GM12878 (cell line): ENCODE measurements around the gene LOXL4. TPM values are rescaled to one million over a fixed set of nuclear protein-coding genes. Genes with fewer than 3 reads are reported as not detected.

Experiments
- ATAC-seq: fragments of 200-7000 bp; cut with Tn5 transposase; 3 replicates; pipeline ENCODE4 v1.9.1; 2020; ENCODE audit warnings: mild to moderate bottlenecking, moderate library complexity
- BruUV-seq: library from RNA; stranded (reverse); fragments of 400-500 nt; replicated peaks from 2 replicates; lab custom pipeline; 2021; lab: Mats Ljungman, UMichigan
- CTCF ChIA-PET: fragments of 300-600 bp; sonication (Branson Sonifier 250); formaldehyde crosslinking; extraction: SDS; loops from one replicate; lab custom pipeline; 2021; ENCODE audit warnings: inconsistent platforms; lab: Yijun Ruan, JAX
- POLR2A ChIA-PET: fragments of 350-600 bp; formaldehyde crosslinking; extraction: SDS; loops from one replicate; lab custom pipeline; 2021; ENCODE audit warnings: inconsistent platforms; lab: Charles Lee
- RAD21 ChIA-PET: fragments of 300-600 bp; sonication (Branson Sonifier 250); formaldehyde crosslinking; loops from one replicate; lab custom pipeline; 2023; ENCODE audit warnings: antibody characterized with exemption; ENCODE audit not compliant: unreplicated experiment; lab: Charles Lee
- SMC1A ChIA-PET: fragments of 300-600 bp; sonication (Branson Sonifier 250); formaldehyde crosslinking; loops from one replicate; lab custom pipeline; 2023; ENCODE audit not compliant: unreplicated experiment, uncharacterized antibody; lab: Charles Lee
- DNase-seq: peaks from one replicate; pipeline ENCODE4 v3.0.0-alpha.2; 2011; ENCODE audit warnings: low read depth, low spot score
- FAIRE-seq: peaks from 3 replicates; lab custom pipeline; 2011; peaks lifted over from hg19 to GRCh38; lab: Jason Lieb, UNC
- H2AFZ ChIP-seq: 2 replicates; pipeline ENCODE4 v1.6.0; 2011; ENCODE audit warnings: low read depth, low read length, control low read depth; ENCODE audit not compliant: control insufficient read depth
- H3K27ac ChIP-seq: 2 replicates; pipeline ENCODE4 v1.5.1; 2011; ENCODE audit warnings: control low read depth; ENCODE audit not compliant: control insufficient read depth, insufficient read depth
- H3K27me3 ChIP-seq, 2 experiments: replicated peaks in 1 of 2; 2 replicates each; pipeline versions ENCODE4 v1.6.0 to v1.6.1; 2011; ENCODE audit warnings: low read length in 1 of 2; ENCODE audit not compliant: control insufficient read depth in 2 of 2, insufficient read depth in 2 of 2
- H3K36me3 ChIP-seq, 2 experiments: 2 replicates each; pipeline ENCODE4 v1.5.1; 2011; ENCODE audit warnings: low read length in 1 of 2; ENCODE audit not compliant: control insufficient read depth in 2 of 2, insufficient read depth in 2 of 2
- H3K4me1 ChIP-seq: 2 replicates; pipeline ENCODE4 v1.6.1; 2011; ENCODE audit warnings: mild to moderate bottlenecking, low read length, moderate library complexity, mixed read lengths; ENCODE audit not compliant: control insufficient read depth, insufficient read depth
- H3K4me2 ChIP-seq: 2 replicates; pipeline ENCODE4 v1.6.0; 2011; ENCODE audit warnings: control low read depth; ENCODE audit not compliant: control insufficient read depth, insufficient read depth
- H3K4me3 ChIP-seq: fragments of 200-600 bp; sonication (generic); 2 replicates; pipeline ENCODE4 v1.5.1; 2016
- H3K79me2 ChIP-seq: 2 replicates; pipeline ENCODE4 v1.6.0; 2011; ENCODE audit warnings: low read length; ENCODE audit not compliant: control insufficient read depth, insufficient read depth
- H3K9ac ChIP-seq: 2 replicates; pipeline ENCODE4 v1.8.0; 2011; ENCODE audit warnings: low read length, control low read depth, mixed read lengths; ENCODE audit not compliant: control insufficient read depth, insufficient read depth
- H3K9me3 ChIP-seq: replicated peaks from 3 replicates; pipeline ENCODE4 v1.5.1; 2011; ENCODE audit warnings: mild to moderate bottlenecking, low read length; ENCODE audit not compliant: control insufficient read depth, insufficient read depth
- H4K20me1 ChIP-seq: 2 replicates; pipeline ENCODE4 v1.6.0; 2011; ENCODE audit not compliant: control insufficient read depth, insufficient read depth
- CBFB ChIP-seq: IDR thresholded peaks from 2 replicates; pipeline ENCODE4 v1.6.1; 2016; ENCODE audit warnings: antibody characterized with exemption, low read depth
- CBX5 ChIP-seq: sonication (generic); IDR thresholded peaks from 2 replicates; pipeline ENCODE4 v1.6.1; 2016; ENCODE audit warnings: low read depth, moderate library complexity, mild to moderate bottlenecking, inconsistent platforms
- CREB1 ChIP-seq: IDR thresholded peaks from 2 replicates; pipeline ENCODE4 v1.6.1; 2012; ENCODE audit warnings: low read depth, mild to moderate bottlenecking, inconsistent platforms
- CREM ChIP-seq: IDR thresholded peaks from 2 replicates; pipeline ENCODE4 v1.6.1; 2014; ENCODE audit warnings: antibody characterized with exemption, low read depth
- GATAD2B ChIP-seq: fragments of 450-650 bp; conservative IDR thresholded peaks from 2 replicates; pipeline ENCODE4 v1.6.1; 2017; ENCODE audit warnings: low read depth, mild to moderate bottlenecking, moderate library complexity
- MYB ChIP-seq: fragments of 150-350 bp; IDR thresholded peaks from 2 replicates; pipeline ENCODE4 v1.6.1; 2014; ENCODE audit warnings: mild to moderate bottlenecking, low read depth, low read length, borderline replicate concordance
- POLR2AphosphoS5 ChIP-seq: IDR thresholded peaks from 2 replicates; pipeline ENCODE4 v1.6.1; 2011; ENCODE audit warnings: mild to moderate bottlenecking, low read length, inconsistent platforms
- SIN3A ChIP-seq: IDR thresholded peaks from 2 replicates; pipeline ENCODE4 v1.6.1; 2012; ENCODE audit warnings: low read depth, low read length, improper control_type of control experiment
- SIX5 ChIP-seq: IDR thresholded peaks from 2 replicates; pipeline ENCODE4 v1.6.1; 2011; ENCODE audit warnings: mild to moderate bottlenecking, low read depth, low read length, moderate library complexity; ENCODE audit not compliant: severe bottlenecking
- STAT1 ChIP-seq: fragments of 450-650 bp; conservative IDR thresholded peaks from 2 replicates; pipeline ENCODE4 v1.6.1; 2014; ENCODE audit warnings: antibody characterized with exemption, mild to moderate bottlenecking
- YBX1 ChIP-seq: fragments of 450-650 bp; IDR thresholded peaks from 2 replicates; pipeline ENCODE4 v1.6.1; 2016; ENCODE audit warnings: antibody characterized with exemption
- YY1 ChIP-seq: IDR thresholded peaks from 2 replicates; pipeline ENCODE4 v1.6.1; 2011; ENCODE audit warnings: low read depth, mild to moderate bottlenecking, low read length
- ZNF687 ChIP-seq: fragments of 450-650 bp; IDR thresholded peaks from 2 replicates; pipeline ENCODE4 v1.6.1; 2017; ENCODE audit warnings: mild to moderate bottlenecking, moderate library complexity
- WGBS: methylation state at CpG from one replicate; pipeline ENCODE4 v1.1.6; 2016; ENCODE audit warnings: low lambda C conversion rate; ENCODE audit not compliant: insufficient replicate concordance, insufficient coverage; ENCODE audit errors: missing lambda C conversion rate; 5-methylcytosine and 5-hydroxymethylcytosine counted together
- in situ Hi-C: fragments of 300-500 bp; cut with MboI; formaldehyde crosslinking; loops from 9 replicates; pipeline ENCODE4 v1.14.3; 2018; ENCODE audit warnings: mixed read lengths
- intact Hi-C: fragments of 100-400 bp; cut with micrococcal nuclease; formaldehyde crosslinking; loops from one replicate; pipeline ENCODE4 v1.14.2; 2022; ENCODE audit not compliant: unreplicated experiment
- polyA plus RNA-seq, 11 experiments: library from polyadenylated mRNA; depleted of rRNA in 4 of 11; unstranded in 6 of 11; stranded (reverse) in 5 of 11; fragments of >200 nt; fragmentation: Nextera tagmentation in 4 of 11; fragmentation: Illumina TruSeq in 1 of 11; extraction: Ambion mirVana in 4 of 11; extraction: Trizol in 1 of 11; gene quantifications; 1 replicate in 1 of 11; 2 replicates in 10 of 11; pipeline versions ENCODE4 v1.2.1 to v1.2.3, GENCODE V29; 2011 to 2016; ENCODE audit warnings: inconsistent platforms in 2 of 11, missing spikeins in 2 of 11, low read depth in 1 of 11
- total RNA-seq, 4 experiments: library from RNA; depleted of rRNA in 3 of 4; stranded (reverse); fragments of >200 nt in 3 of 4; fragmentation: Illumina TruSeq in 1 of 4; extraction: Trizol in 1 of 4; gene quantifications; 2 replicates each; pipeline versions ENCODE4 v1.2.1 to v1.2.3, GENCODE V29; 2013 to 2021
- TF ChIP-seq, protein P1 (sequence below): fragments of 450-650 bp; IDR thresholded peaks from 2 replicates; pipeline ENCODE4 v1.6.1; 2017; ENCODE audit warnings: mild to moderate bottlenecking
- TF ChIP-seq, protein P2 (sequence below): IDR thresholded peaks from 2 replicates; pipeline ENCODE4 v1.6.1; 2012; ENCODE audit warnings: low read depth, low read length, improper control_type of control experiment
- TF ChIP-seq, protein P3 (sequence below): IDR thresholded peaks from 2 replicates; pipeline ENCODE4 v1.6.1; 2011; ENCODE audit warnings: low read depth, low read length, improper control_type of control experiment, borderline replicate concordance

The LOXL4 gene
- total and polyA plus RNA-seq, 10 of the 15 experiments (the other 5 are each of a cell fraction or from before 2014, with no cell fraction given) = 0.02 to 0.12 (median 0.08) TPM; not detected in 3

DNA sequence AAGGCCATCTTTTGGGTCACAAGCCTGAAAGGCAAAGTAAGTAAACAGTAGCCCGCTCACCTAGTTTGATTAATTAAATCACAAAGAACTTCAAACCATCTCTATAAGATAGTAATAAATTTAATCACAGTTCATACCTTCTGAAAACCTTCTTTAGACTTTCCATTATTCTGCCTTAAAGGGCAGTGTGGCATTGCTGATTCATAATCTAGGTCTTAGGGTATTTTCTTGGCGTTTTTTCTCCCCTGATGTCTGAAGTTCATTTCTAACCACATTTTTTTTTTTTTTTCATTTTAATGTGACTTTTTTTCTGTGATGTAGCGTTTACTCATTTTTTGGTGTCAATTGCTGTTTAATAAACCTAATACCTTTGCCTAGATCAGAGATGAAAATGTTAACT lies 27.5 kb downstream of the LOXL4 start (continued):
- TF ChIP-seq ZNF687 (no peak), YY1 (no peak)
- TF ChIP-seq, protein P1, sequence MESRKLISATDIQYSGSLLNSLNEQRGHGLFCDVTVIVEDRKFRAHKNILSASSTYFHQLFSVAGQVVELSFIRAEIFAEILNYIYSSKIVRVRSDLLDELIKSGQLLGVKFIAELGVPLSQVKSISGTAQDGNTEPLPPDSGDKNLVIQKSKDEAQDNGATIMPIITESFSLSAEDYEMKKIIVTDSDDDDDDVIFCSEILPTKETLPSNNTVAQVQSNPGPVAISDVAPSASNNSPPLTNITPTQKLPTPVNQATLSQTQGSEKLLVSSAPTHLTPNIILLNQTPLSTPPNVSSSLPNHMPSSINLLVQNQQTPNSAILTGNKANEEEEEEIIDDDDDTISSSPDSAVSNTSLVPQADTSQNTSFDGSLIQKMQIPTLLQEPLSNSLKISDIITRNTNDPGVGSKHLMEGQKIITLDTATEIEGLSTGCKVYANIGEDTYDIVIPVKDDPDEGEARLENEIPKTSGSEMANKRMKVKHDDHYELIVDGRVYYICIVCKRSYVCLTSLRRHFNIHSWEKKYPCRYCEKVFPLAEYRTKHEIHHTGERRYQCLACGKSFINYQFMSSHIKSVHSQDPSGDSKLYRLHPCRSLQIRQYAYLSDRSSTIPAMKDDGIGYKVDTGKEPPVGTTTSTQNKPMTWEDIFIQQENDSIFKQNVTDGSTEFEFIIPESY = no peak

GRCh38 chr10:98238391-98238790 lies 29.6 kb downstream of the LOXL4 start:
- RAD21 ChIA-PET = no interaction called here
- SMC1A ChIA-PET = interaction anchor here (1.7 kb wide), 1 partner anchor 67 kb away, joined by 7 read pairs; no protein-coding TSS in a partner anchor
- Histone ChIP-seq H3K27me3 (no peaks in the 10 kb centered on the region), H3K27ac (no peak overlapping the region), H3K9me3 (no peaks in the 10 kb centered on the region), H2AFZ (no peak overlapping the region), H3K79me2 (no peaks in the 10 kb centered on the region), H3K9ac (no peak overlapping the region), H3K36me3 (peaks cover 4 to 37% of the 10 kb centered on the region in 2 experiments; a peak in 3 of 4 replicates), H3K4me3 (no peak overlapping the region)
- in situ Hi-C loops = no loop called here
- no peak for FAIRE-seq
- WGBS = 95% methylated on average over 1 of the region's 1 CpG
- no peak for TF ChIP-seq CBX5
- TF ChIP-seq, protein P2, sequence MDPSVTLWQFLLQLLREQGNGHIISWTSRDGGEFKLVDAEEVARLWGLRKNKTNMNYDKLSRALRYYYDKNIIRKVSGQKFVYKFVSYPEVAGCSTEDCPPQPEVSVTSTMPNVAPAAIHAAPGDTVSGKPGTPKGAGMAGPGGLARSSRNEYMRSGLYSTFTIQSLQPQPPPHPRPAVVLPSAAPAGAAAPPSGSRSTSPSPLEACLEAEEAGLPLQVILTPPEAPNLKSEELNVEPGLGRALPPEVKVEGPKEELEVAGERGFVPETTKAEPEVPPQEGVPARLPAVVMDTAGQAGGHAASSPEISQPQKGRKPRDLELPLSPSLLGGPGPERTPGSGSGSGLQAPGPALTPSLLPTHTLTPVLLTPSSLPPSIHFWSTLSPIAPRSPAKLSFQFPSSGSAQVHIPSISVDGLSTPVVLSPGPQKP = no peak
- no peak for TF ChIP-seq CREB1
- TF ChIP-seq SIN3A = no peak
- TF ChIP-seq MYB = no peak
- TF ChIP-seq GATAD2B = no peak
- TF ChIP-seq CREM = no peak
- TF ChIP-seq SIX5 = no peak
- TF ChIP-seq STAT1 = no peak
- no peak for TF ChIP-seq POLR2AphosphoS5
- TF ChIP-seq, protein P3, sequence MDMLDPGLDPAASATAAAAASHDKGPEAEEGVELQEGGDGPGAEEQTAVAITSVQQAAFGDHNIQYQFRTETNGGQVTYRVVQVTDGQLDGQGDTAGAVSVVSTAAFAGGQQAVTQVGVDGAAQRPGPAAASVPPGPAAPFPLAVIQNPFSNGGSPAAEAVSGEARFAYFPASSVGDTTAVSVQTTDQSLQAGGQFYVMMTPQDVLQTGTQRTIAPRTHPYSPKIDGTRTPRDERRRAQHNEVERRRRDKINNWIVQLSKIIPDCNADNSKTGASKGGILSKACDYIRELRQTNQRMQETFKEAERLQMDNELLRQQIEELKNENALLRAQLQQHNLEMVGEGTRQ = no peak
- no peak for TF ChIP-seq YBX1
- TF ChIP-seq CBFB = no peak
- TF ChIP-seq, all 136 proteins: peak for 0
- POLR2A ChIA-PET = no interaction called here
- no peak for ATAC-seq
- CTCF ChIA-PET = interaction anchor here (1.8 kb wide), 1 partner anchor 68 kb away, joined by 8 read pairs; no protein-coding TSS in a partner anchor
- BruUV-seq = no TSS peak
- intact Hi-C loops = no loop called here
- Histone ChIP-seq H3K4me1 (no peaks in the 10 kb centered on the region), H4K20me1 (no peaks in the 10 kb centered on the region), H3K4me2 (no peak overlapping the region)
- no peak for DNase-seq
